CD4-positive, alpha-beta T cell (primary cell): Measurements from ENCODE around the gene ACTBL2. TPM values are rescaled to one million over a fixed set of nuclear protein-coding genes. Genes with fewer than 3 reads are reported as not detected.

ENCODE experiments used
- ATAC-seq: fragments of 200-7000 bp; cut with Tn5 transposase; one replicate; pipeline ENCODE4 v1.10.0; 2022; ENCODE audit warnings: mild to moderate bottlenecking; ENCODE audit not compliant: poor library complexity
- CTCF ChIA-PET: fragments of 350-600 bp; sonication (Branson Sonifier 250); formaldehyde crosslinking; loops from one replicate; lab custom pipeline; 2021; ENCODE audit warnings: antibody characterized with exemption, inconsistent platforms; lab: Charles Lee
- POLR2A ChIA-PET: fragments of 350-600 bp; sonication (Branson Sonifier 250); formaldehyde crosslinking; loops from one replicate; lab custom pipeline; 2021; ENCODE audit warnings: antibody characterized with exemption, inconsistent platforms; lab: Charles Lee
- DNase-seq, 14 experiments: peaks; one replicate each; pipeline ENCODE4 v3.0.0-alpha.2; 2013 to 2020; ENCODE audit warnings: mixed read lengths in 2 of 14
- H3K27ac ChIP-seq, 2 donors: one replicate each; pipeline versions ENCODE4 v1.5.1 to v1.7.0; 2013; ENCODE audit warnings: low read length in 2 of 2, low read depth in 1 of 2, mild to moderate bottlenecking in 1 of 2
- H3K27me3 ChIP-seq, 2 experiments: 1 replicate in 1 of 2; 2 replicates in 1 of 2; pipeline versions ENCODE4 v1.6.1 to v1.7.0; 2013; ENCODE audit warnings: low read length in 2 of 2, control low read depth in 1 of 2, mild to moderate bottlenecking in 1 of 2, moderate library complexity in 1 of 2; ENCODE audit not compliant: insufficient read depth in 2 of 2, control insufficient read depth in 1 of 2
- H3K36me3 ChIP-seq: one replicate; pipeline ENCODE4 v1.6.1; 2013; ENCODE audit warnings: low read length, control low read depth; ENCODE audit not compliant: insufficient read depth
- H3K4me1 ChIP-seq: one replicate; pipeline ENCODE4 v1.6.1; 2013; ENCODE audit warnings: low read length, control low read depth; ENCODE audit not compliant: insufficient read depth
- H3K4me3 ChIP-seq: one replicate; pipeline ENCODE4 v1.5.1; 2013; ENCODE audit warnings: mild to moderate bottlenecking, low read length, moderate library complexity
- H3K9me3 ChIP-seq, 2 experiments: 1 replicate in 1 of 2; 2 replicates in 1 of 2; pipeline versions ENCODE4 v1.6.1 to v1.7.0; 2013; ENCODE audit warnings: low read length in 2 of 2, mild to moderate bottlenecking in 2 of 2, control low read depth in 1 of 2, moderate library complexity in 1 of 2; ENCODE audit not compliant: control insufficient read depth in 1 of 2, insufficient read depth in 1 of 2
- H3K27ac Mint-ChIP-seq: one replicate; pipeline ENCODE4 v1.8.0; 2020; ENCODE audit warnings: mixed read lengths
- H3K27me3 Mint-ChIP-seq: one replicate; pipeline ENCODE4 v1.8.0; 2021; ENCODE audit warnings: mixed read lengths
- H3K36me3 Mint-ChIP-seq: one replicate; pipeline ENCODE4 v1.8.0; 2021; ENCODE audit warnings: low read depth, mixed read lengths
- H3K4me1 Mint-ChIP-seq: one replicate; pipeline ENCODE4 v1.8.0; 2021; ENCODE audit warnings: low read depth, mixed read lengths
- H3K4me3 Mint-ChIP-seq: one replicate; pipeline ENCODE4 v1.8.0; 2020; ENCODE audit warnings: mild to moderate bottlenecking, mixed read lengths
- H3K9me3 Mint-ChIP-seq: one replicate; pipeline ENCODE4 v1.8.0; 2020; ENCODE audit warnings: mixed read lengths
- CTCF ChIP-seq: fragments of 200-600 bp; IDR thresholded peaks from one replicate; pipeline ENCODE4 v1.8.0; 2022; ENCODE audit warnings: antibody characterized with exemption, mild to moderate bottlenecking
- intact Hi-C, 2 experiments: fragments of 100-400 bp; cut with DNase I in 1 of 2; cut with micrococcal nuclease in 1 of 2; formaldehyde crosslinking; loops; one replicate each; pipeline versions ENCODE4 v1.15.1 to v1.9.0; 2023 to 2025; cut with DNase I, micrococcal nuclease
- total RNA-seq, 174 experiments: library from RNA in 2 of 174; stranded (reverse) in 2 of 174; gene quantifications; one replicate each; pipeline ENCODE4 v1.2.3 and lab custom pipeline; 2021 to 2026

ACTBL2 gene
- total RNA-seq, 2 experiments from 2014 or later: not detected

DNA sequence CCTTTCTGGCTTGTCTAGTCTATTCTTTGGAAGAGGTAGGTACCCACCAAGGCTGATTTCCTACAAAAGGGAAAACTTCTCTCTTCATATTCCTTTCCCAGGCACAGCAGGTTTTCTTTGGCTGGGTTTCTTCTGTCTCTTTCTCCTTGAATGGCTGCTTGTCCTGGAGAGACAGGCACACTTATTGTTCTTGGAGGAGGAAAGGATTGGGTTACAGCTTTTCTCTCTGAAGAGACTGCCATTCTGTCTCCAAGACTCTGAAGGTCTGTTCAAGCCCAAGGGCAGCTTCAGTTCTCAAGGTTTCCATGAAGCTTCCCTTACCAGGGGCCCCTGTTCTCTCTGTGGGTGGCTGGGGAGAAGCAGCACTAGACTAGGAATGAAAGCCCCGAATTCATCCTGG lies 33.9 kb downstream of the ACTBL2 start:
- intact Hi-C loops: no loop called here
- H3K36me3 Mint-ChIP-seq: no peaks in the 10 kb centered on the region
- no peaks in the 10 kb centered on the region for H3K27me3 Mint-ChIP-seq
- peaks cover 21% of the 10 kb centered on the region for H3K4me1 Mint-ChIP-seq
- CTCF ChIA-PET: no interaction called here
- ATAC-seq (no peak), DNase-seq (no peak)
- H3K9me3 ChIP-seq: no peaks in the 10 kb centered on the region
- H3K27me3 ChIP-seq: no peaks in the 10 kb centered on the region
- no peak overlapping the region for H3K27ac Mint-ChIP-seq
- H3K27ac ChIP-seq: no peak overlapping the region
- no peaks in the 10 kb centered on the region for H3K9me3 Mint-ChIP-seq
- peaks cover 9% of the 10 kb centered on the region for H3K4me1 ChIP-seq
- POLR2A ChIA-PET: no interaction called here
- no peak overlapping the region for H3K4me3 ChIP-seq
- no peak for TF ChIP-seq CTCF
- no peak overlapping the region for H3K4me3 Mint-ChIP-seq
- no peaks in the 10 kb centered on the region for H3K36me3 ChIP-seq

GRCh38 chr5:57448287-57448686 lies 34.3 kb downstream of the ACTBL2 start:
- no peak for ATAC-seq
- no peaks in the 10 kb centered on the region for H3K36me3 Mint-ChIP-seq
- no peaks in the 10 kb centered on the region for H3K27me3 ChIP-seq

DNA sequence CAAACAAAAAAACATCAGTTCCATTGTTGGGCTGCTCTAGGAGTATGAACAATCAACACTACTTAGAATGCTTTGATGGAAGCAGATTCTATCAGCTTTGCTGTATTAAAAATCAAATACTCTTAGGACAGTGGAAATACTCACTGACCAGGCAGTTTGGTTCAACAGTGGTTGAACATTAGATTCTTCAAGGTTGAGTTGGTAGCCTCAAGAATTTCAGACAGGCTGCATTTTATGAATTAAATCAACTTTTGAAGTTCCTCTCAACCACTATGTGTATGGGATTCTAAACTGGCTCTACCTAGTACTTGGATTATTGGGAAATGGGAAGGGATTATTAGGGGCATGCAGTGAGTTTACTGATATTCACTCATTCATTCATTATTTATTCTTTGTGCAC lies 35.0 kb downstream of the ACTBL2 start:
- no peaks in the 10 kb centered on the region for H3K36me3 Mint-ChIP-seq
- no peaks in the 10 kb centered on the region for H3K9me3 Mint-ChIP-seq
- DNase-seq (no peak), ATAC-seq (no peak)
- no peaks in the 10 kb centered on the region for H3K36me3 ChIP-seq
- H3K4me1 Mint-ChIP-seq: peaks cover 21% of the 10 kb centered on the region
- no peak overlapping the region for H3K27ac Mint-ChIP-seq
- peaks cover 9% of the 10 kb centered on the region for H3K4me1 ChIP-seq
- H3K4me3 Mint-ChIP-seq: no peak overlapping the region
- H3K27ac ChIP-seq: no peak overlapping the region
- no peaks in the 10 kb centered on the region for H3K27me3 Mint-ChIP-seq
- no peak overlapping the region for H3K4me3 ChIP-seq
- no peak for TF ChIP-seq CTCF
- H3K9me3 ChIP-seq: no peaks in the 10 kb centered on the region
- ChIA-PET CTCF (interaction anchor here (0.6 kb wide), 1 partner anchor 239 kb away, joined by 5 read pairs; no protein-coding TSS in a partner anchor), POLR2A (no interaction called here)
- intact Hi-C loops: no loop called here
- H3K27me3 ChIP-seq: no peaks in the 10 kb centered on the region

More at GRCh38 chr5:57448287-57448686, 34.3 kb downstream of the ACTBL2 start:
- Histone ChIP-seq H3K4me1 (peaks cover 9% of the 10 kb centered on the region), H3K36me3 (no peaks in the 10 kb centered on the region), H3K4me3 (no peak overlapping the region), H3K27ac (no peak overlapping the region), H3K9me3 (no peaks in the 10 kb centered on the region)
- ChIA-PET POLR2A (no interaction called here), CTCF (no interaction called here)
- no peak for DNase-seq
- intact Hi-C loops: no loop called here
- Mint-ChIP-seq H3K27ac (no peak overlapping the region), H3K9me3 (no peaks in the 10 kb centered on the region), H3K4me3 (no peak overlapping the region), H3K27me3 (no peaks in the 10 kb centered on the region), H3K4me1 (peaks cover 21% of the 10 kb centered on the region)
- no peak for TF ChIP-seq CTCF
